HuH-7.5 (cell line): Measurements from ENCODE around the gene PWWP2B.
A peak's percentile ranks its signal among the peaks of the same experiment; 100 is the strongest.
"Not testable (repeated sequence)": the region's sequence is repeated elsewhere in the genome, so short reads cannot be mapped to it uniquely, and the experiment has no call there.

Experiments
- DNase-seq: peaks from one replicate; pipeline ENCODE4 v3.0.0; 2011; ENCODE audit warnings: low spot score

Gene PWWP2B

GRCh38 chr10:132433671-132434340, 36.8 kb downstream of the PWWP2B start:
- DNase-seq: no peak

DNA sequence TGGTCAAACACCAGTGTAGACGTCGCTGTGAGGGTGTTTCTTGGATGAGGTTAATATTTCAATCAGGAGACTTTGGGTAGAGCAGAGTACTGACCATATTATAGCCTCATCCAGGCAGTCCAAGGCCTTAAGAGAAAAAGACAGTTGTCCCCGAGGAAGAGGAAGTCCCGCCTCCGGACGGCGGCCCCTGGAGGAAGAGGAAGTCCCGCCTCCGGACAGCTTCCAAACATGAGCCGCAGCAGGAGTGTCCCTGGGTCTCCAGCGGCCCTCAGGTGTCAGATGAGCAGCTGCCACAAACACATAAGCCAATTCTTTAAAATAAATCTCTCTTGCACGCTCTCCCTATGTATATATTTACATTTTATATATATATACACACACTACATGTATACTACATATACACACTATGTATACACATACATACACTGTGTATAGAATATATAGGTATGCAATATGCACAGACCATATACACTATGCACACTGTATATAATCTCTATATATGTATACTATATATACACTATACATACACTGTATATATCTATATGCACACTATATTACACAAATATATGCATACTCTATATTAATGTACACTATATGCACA, 37.5 kb downstream of the PWWP2B start:
- no peak for DNase-seq

GRCh38 chr10:132435320-132435719, 38.3 kb downstream of the PWWP2B start:
- DNase-seq: not testable (repeated sequence)

DNA sequence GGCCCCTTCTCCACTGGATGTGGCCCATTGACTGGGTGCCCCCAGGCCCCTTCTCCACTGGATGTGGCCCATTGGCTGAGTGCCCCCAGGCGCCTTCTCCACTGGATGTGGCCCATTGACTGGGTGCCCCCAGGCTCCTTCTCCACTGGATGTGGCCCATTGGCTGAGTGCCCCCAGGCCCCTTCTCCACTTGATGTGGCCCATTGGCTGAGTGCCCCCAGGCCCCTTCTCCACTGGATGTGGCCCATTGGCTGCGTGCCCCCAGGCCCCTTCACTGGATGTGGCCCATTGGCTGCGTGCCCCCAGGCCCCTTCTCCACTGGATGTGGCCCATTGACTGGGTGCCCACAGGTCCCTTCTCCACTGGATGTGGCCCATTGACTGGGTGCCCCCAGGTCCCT, 39.1 kb downstream of the PWWP2B start:
- not testable (repeated sequence) for DNase-seq

- DNase-seq: no peak
Measured at GRCh38 chr10:132436861-132437410, 39.9 kb downstream of the PWWP2B start.

DNA sequence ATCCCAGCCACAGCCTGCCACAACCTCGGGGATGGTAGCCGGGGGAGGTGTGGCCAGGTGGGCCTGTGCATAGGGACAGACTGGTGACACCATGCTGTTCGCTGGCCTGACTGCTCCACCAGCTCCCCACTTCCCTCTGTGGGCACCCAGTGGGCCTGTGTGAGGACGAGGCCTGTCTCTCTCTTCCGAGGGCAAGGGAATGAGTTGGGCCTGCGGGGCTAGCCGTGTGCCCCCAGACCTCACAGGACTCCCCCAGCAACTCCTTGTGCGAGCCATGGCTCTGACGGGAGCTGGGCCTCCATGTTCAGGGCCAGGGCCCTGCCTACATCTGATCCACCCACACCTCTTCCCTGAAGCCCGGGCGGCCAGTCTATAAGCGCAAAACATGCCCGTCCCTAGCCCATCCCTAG, 40.5 kb downstream of the PWWP2B start:
- no peak for DNase-seq

DNA sequence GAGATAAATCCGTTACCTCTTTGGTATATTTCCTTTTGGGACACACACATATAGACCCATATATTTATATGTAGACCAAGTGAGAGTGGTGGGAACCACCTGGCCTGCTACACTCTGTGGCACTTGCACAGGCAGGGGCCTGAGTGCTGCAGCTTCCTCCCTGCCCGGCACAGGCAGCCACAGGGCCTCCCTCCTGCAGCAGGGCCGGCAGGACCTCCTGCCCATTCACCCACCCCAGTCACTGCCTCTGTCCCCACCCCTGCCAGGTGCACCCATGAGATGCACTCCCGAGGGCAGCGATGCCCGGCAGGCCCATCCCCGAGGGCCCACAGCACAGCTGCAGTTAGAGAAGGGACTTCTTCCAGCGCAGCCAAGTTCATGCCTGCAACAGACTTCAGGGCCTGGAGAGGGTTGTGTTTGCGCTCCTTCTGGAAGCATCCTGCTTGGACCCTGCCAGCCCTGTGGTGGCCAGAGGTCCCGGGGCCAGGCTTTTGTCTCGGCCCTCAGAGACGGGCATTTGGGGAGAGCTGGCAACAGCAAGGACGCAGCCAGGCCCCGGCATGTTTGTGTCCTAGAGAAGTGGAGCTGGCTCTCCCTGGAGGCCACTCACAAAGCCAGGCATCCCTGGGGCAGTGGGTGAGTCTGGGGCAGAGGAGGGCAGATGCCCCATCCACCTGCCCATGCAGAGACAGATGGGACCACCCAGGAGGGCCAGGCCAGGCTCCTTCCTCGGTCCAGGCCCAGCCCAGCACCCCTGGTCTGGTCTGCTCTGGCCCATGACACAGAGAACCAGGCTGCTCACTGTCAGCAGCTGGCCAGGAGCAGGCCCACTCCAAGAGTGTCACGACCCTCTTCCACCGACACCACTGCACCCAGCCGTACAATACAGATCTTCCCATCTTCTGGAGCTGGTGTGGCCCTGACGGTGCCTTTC, 41.4 kb downstream of the PWWP2B start:
- no peak for DNase-seq

DNA sequence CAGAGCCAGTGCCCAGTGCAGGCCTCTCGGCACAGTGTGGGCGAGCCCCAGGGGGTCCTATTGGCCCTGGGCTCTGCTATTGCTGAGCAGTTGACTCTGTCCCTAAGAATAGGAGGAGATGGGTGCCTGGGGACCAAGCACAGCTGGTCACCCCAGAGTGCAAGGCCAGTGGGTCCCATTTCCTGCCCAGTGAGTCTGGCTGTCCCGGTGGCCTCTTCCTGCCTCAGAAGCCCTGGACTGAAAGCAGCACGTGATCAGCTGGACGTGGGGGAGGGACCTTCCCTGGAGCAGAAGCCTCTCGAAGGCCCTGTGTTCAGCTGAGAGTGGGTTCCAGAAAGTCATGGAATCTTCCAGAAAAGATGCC, 42.0 kb downstream of the PWWP2B start:
- no peak for DNase-seq

DNA sequence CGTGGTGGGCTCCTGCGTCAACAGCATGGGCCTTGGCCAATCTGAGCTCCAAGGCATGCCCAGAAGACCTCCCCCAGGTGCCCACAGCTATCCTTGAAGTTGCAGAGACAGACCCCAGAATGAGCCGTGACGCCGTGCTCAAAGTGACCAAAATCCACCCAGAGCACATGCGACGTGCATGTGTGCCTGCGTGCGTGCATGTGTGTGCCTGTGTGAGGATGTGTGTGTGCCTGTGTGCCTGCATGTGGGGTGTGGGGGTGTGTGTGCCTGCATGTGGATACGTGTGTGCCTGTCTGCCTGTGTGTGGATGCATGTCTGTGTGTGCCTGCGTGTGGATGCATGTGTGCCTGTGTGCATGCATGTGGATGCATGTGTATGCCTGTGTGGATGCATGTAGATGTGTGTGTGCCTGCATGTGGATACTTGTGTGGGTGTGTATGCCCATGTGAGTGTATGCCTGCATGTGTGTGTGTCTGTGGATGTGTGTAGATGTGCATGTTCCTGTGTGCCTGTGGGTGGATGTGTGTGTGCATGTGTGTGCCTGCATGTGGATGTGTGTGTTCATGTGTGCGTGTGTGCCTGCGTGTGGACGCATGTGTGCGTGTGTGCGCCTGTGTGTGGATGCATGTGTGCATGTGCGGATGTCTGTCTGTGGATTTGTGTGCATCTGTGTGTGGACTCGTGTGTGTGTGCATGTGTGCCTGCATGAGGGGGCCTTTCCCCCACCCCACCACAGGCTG, 42.6 kb downstream of the PWWP2B start:
- no peak for DNase-seq

GRCh38 chr10:132440791-132441565, 44.0 kb downstream of the PWWP2B start:
- DNase-seq: no peak

GRCh38 chr10:132441818-132442524, 45.0 kb downstream of the PWWP2B start:
- no peak for DNase-seq

- DNase-seq: no peak
Measured at GRCh38 chr10:132442636-132443035, 45.6 kb downstream of the PWWP2B start.

- DNase-seq: no peak
Measured at GRCh38 chr10:132443605-132443982, 46.6 kb downstream of the PWWP2B start.

DNA sequence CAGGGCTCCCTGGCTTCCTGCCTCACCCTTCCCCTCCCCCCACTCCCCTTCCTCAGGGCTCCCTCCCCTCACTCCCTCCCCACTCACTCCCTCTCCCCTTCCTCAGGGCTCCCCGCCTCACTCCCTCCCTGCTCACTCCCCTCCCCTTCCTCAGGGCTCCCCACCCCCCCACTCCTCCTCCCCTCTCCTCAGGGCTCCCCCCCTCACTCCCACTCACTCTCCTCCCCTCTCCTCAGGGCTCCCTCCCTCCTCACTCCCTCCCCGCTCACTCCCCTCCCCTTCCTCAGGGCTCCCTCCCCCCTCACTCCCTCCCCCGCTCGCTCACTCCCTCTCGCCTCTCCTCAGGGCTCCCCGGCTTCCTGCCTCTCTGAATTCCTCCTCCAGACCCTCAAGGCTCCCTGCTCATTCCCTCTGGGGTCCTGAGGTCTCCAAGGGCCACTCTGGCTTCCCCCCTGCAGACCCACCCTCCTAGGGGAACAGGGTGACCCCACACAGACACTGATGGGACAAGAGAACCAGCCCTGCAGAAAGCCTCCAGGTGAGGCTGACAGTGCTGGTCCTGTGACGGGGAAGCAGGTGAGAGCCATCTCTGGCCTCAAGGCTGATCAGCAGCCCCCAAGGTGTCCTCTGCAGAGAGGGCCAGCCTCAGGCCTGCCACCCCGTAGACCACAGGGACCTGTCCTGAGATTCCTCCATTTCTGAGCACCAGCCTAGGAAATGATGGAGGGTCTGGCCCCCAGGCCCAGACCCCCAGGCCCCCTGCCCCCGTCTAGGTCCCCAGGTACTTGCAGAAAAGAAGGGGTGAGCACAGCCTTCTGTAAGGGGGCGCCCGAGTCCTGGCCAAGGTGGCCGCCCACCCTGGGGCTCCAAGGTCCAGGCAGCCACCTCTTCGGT, 47.2 kb downstream of the PWWP2B start:
- DNase-seq: no peak

GRCh38 chr10:132444877-132445351, 47.9 kb downstream of the PWWP2B start:
- DNase-seq: no peak

- DNase-seq: no peak
Measured at GRCh38 chr10:132445516-132446194, 48.7 kb downstream of the PWWP2B start.

- DNase-seq: no peak
Measured at GRCh38 chr10:132446195-132446581, 49.2 kb downstream of the PWWP2B start.

- peak; percentile 63 for DNase-seq
Measured at GRCh38 chr10:132446661-132447445, 49.9 kb downstream of the PWWP2B start.
